Measurements from ENCODE around the gene ANTXR1.

Gene ANTXR1

DNA sequence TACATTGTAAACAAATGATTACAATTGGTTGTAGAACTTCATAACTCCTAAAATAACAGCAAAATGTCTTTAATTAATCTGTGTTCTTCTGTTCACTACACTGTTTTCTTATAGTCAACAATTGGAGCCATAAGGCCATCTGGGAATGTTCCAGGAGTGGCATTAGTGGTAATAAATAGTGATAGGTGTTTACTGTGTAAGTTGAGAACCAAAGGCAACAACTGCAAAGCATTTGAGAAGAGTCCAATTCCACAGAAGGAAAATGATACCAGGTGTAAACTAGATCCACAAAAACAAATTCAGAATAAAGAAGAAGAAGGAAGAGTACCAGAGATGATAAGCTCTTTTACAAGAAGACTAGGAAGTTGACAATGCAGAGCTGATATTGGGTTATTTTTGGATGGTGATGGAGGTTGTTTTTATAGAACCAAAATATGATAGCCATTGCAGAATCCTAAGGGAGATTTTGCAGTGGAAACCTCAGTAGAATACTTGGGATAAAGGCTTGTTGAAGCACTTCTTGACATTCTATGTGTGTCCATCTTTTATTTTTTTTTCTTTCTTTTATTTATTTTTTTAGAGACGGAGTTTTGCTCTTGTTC is 52.9 kb downstream of the ANTXR1 start:
- Histone ChIP-seq H3K4me1 (ENCODE audit: low read depth, poor library complexity, severe bottlenecking) (no peaks in the 10 kb centered on the region), H3K36me3 (ENCODE audit: insufficient read depth) (no peaks in the 10 kb centered on the region), H3K4me2 (no peak overlapping the region), H3K27me3 (ENCODE audit: insufficient read depth, low read depth) (no peaks in the 10 kb centered on the region), H3K79me2 (ENCODE audit: insufficient read depth, low read depth) (no peaks in the 10 kb centered on the region), H2AFZ (ENCODE audit: low read depth) (no peak overlapping the region), H3K4me3 (IDR thresholded peaks at IDR 0.05; ENCODE audit: insufficient read depth, low read depth, low read length) (no peak overlapping the region), H3K9ac (no peak overlapping the region), H3K27ac (no peak overlapping the region), H4K20me1 (ENCODE audit: insufficient read depth) (no peaks in the 10 kb centered on the region)
- TF ChIP-seq CTCF (conservative IDR thresholded peaks at IDR 0.05; ENCODE audit: low read depth, low read length): no peak

GRCh38 chr2:69067026-69067630 is 54.1 kb downstream of the ANTXR1 start:
- no peak overlapping the region for H3K27ac ChIP-seq
- H3K36me3 ChIP-seq (ENCODE audit: insufficient read depth): no peaks in the 10 kb centered on the region
- H3K4me2 ChIP-seq: no peak overlapping the region
- no peaks in the 10 kb centered on the region for H3K4me1 ChIP-seq (ENCODE audit: low read depth, poor library complexity, severe bottlenecking)
- no peak overlapping the region for H3K9ac ChIP-seq
- no peaks in the 10 kb centered on the region for H4K20me1 ChIP-seq (ENCODE audit: insufficient read depth)
- no peak overlapping the region for H3K4me3 ChIP-seq (IDR thresholded peaks at IDR 0.05; ENCODE audit: insufficient read depth, low read depth, low read length)
- TF ChIP-seq CTCF (conservative IDR thresholded peaks at IDR 0.05; ENCODE audit: low read depth, low read length): no peak
- no peaks in the 10 kb centered on the region for H3K79me2 ChIP-seq (ENCODE audit: insufficient read depth, low read depth)
- no peaks in the 10 kb centered on the region for H3K27me3 ChIP-seq (ENCODE audit: insufficient read depth, low read depth)
- H2AFZ ChIP-seq (ENCODE audit: low read depth): no peak overlapping the region

DNA sequence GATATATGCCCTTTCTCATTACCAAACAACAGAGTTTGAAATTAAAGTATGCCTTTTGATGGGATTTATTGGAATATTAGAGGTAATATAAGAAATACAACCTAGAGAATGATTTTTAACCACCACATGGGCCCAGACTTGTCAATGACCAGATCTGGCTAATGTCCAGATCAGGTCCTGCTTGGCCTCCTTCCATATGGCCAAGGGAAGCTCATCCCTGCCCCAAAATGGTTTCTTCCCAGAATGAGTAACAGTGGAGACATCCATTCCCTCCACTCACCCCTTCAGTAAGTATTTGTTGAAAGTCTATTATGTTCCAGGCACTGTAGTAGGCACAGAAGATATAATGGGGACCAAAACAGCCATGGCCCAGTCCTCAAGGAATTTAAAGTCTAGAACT is 54.9 kb downstream of the ANTXR1 start:
- Histone ChIP-seq H3K27ac (no peak overlapping the region), H3K79me2 (ENCODE audit: insufficient read depth, low read depth) (no peaks in the 10 kb centered on the region), H3K4me3 (IDR thresholded peaks at IDR 0.05; ENCODE audit: insufficient read depth, low read depth, low read length) (no peak overlapping the region), H3K27me3 (ENCODE audit: insufficient read depth, low read depth) (no peaks in the 10 kb centered on the region), H3K4me2 (no peak overlapping the region), H3K36me3 (ENCODE audit: insufficient read depth) (no peaks in the 10 kb centered on the region), H2AFZ (ENCODE audit: low read depth) (no peak overlapping the region), H4K20me1 (ENCODE audit: insufficient read depth) (no peaks in the 10 kb centered on the region), H3K4me1 (ENCODE audit: low read depth, poor library complexity, severe bottlenecking) (no peaks in the 10 kb centered on the region), H3K9ac (no peak overlapping the region)
- TF ChIP-seq CTCF (conservative IDR thresholded peaks at IDR 0.05; ENCODE audit: low read depth, low read length): no peak

GRCh38 chr2:69070969-69071368 is 58.0 kb downstream of the ANTXR1 start:
- Histone ChIP-seq H3K4me1 (ENCODE audit: low read depth, poor library complexity, severe bottlenecking) (no peaks in the 10 kb centered on the region), H3K27ac (no peak overlapping the region), H3K36me3 (ENCODE audit: insufficient read depth) (no peaks in the 10 kb centered on the region), H3K4me3 (IDR thresholded peaks at IDR 0.05; ENCODE audit: insufficient read depth, low read depth, low read length) (no peak overlapping the region), H2AFZ (ENCODE audit: low read depth) (no peak overlapping the region), H3K27me3 (ENCODE audit: insufficient read depth, low read depth) (no peaks in the 10 kb centered on the region), H3K4me2 (no peak overlapping the region), H3K79me2 (ENCODE audit: insufficient read depth, low read depth) (no peaks in the 10 kb centered on the region), H3K9ac (no peak overlapping the region), H4K20me1 (ENCODE audit: insufficient read depth) (no peaks in the 10 kb centered on the region)
- TF ChIP-seq CTCF (conservative IDR thresholded peaks at IDR 0.05; ENCODE audit: low read depth, low read length): no peak

Data from KMS-11 (cell line).